ENCODE measurements around the gene POLR2M. TPM values are rescaled to one million over a fixed set of nuclear protein-coding genes. Genes with fewer than 3 reads are reported as not detected.

Gene POLR2M
- total and polyA plus RNA-seq, 2 donors (not counting 1 experiment from before 2014, with no cell fraction given): 17.0 to 67.4 TPM

DNA sequence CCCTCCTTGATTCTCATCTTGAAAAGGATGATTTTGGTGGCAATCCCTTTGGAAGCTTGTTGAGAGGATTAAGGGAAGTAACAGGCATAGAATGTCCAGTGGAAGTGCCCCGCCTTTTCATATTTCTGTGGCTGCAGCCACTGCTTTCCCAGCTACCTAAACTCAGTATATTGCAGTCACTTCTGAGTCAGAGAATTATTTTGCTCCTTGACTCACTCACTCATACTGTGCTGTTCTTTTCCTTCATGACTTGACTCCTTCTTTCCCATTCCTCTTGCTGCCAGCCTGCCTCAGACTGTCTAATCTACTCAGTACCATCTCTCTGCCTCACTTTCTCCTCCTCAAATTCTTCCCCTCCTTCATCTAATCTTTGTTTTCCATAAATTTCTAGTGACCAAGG, 26.5 kb upstream of the POLR2M start:
- no peaks in the 10 kb centered on the region for H4K20me1 ChIP-seq (ENCODE audit: control insufficient read depth, insufficient read depth, low read length, poor library complexity, severe bottlenecking)
- H3K9me3 ChIP-seq (ENCODE audit: control extremely low read depth in 1 of 3, control insufficient read depth in 2 of 3, insufficient read depth in 1 of 3, low read length in 2 of 3): no peaks in the 10 kb centered on the region
- ChIA-PET CTCF (no interaction called here), POLR2A (no interaction called here)
- Mint-ChIP-seq H3K27me3 (peaks cover 3% of the 10 kb centered on the region), H3K4me3 (no peak overlapping the region), H3K4me1 (no peaks in the 10 kb centered on the region), H3K27ac (no peak overlapping the region), H3K9me3 (ENCODE audit: insufficient read depth) (no peaks in the 10 kb centered on the region)
- no peaks in the 10 kb centered on the region for H3K36me3 ChIP-seq (replicated peaks in 1 of 2; ENCODE audit: control extremely low read depth in 1 of 2, control insufficient read depth in 1 of 2, extremely low read depth in 1 of 2, insufficient read depth in 2 of 2, low read length in 1 of 2)
- intact Hi-C loops (cut with micrococcal nuclease): no loop called here
- H3K4me3 ChIP-seq (ENCODE audit: control extremely low read depth in 1 of 5, extremely low read depth in 1 of 5, insufficient read depth in 1 of 5, low read depth in 2 of 5, low read length in 4 of 5): no peak overlapping the region
- TF ChIP-seq EZH2 (IDR thresholded peaks at IDR 0.05; ENCODE audit: borderline replicate concordance, insufficient read depth, low read depth, low read length, poor library complexity, severe bottlenecking): no peak
- WGBS (ENCODE audit: insufficient coverage): no CpG with 5 or more reads among the region's 1 CpG
- DNase-seq (no peak), ATAC-seq (ENCODE audit: low read depth) (no peak)
- H3K27me3 ChIP-seq (replicated peaks in 1 of 4; ENCODE audit: control extremely low read depth in 1 of 4, control insufficient read depth in 3 of 4, insufficient read depth in 4 of 4, low read length in 3 of 4): no peaks in the 10 kb centered on the region
- no peak overlapping the region for H2AFZ ChIP-seq (ENCODE audit: insufficient read depth, low read depth, low read length, poor library complexity, severe bottlenecking)
- H3K79me2 ChIP-seq (ENCODE audit: control insufficient read depth, insufficient read depth, low read length): no peaks in the 10 kb centered on the region
- H3K4me2 ChIP-seq (replicated peaks; ENCODE audit: low read depth, low read length, poor library complexity, severe bottlenecking): no peak overlapping the region
- H3K9ac ChIP-seq (ENCODE audit: low read length): no peak overlapping the region
- H3K27ac ChIP-seq (ENCODE audit: low read length in 2 of 2): no peak overlapping the region
- H3K4me1 ChIP-seq (ENCODE audit: control insufficient read depth in 2 of 2, insufficient read depth in 2 of 2, low read length in 2 of 2): no peaks in the 10 kb centered on the region

DNA sequence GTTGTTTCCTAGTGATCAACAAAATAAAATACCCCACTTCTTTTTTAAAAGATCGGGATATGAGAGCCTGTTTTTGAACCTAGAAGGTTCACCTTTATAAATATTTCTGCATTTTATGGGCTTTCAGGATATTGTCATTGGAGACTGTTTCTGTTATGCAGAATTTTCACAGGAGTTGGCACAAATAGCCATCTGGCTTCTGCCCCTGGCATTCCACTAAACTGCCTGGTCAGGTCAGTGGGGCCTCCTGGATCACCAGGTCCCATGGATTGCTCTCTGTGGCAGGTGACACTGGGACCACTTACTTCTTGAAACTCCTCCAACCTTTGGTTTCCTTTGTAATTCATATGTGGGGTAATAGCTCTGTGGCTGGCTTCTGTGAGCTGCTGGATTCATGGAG, 25.5 kb upstream of the POLR2M start:
- Histone ChIP-seq H3K27me3 (replicated peaks in 1 of 4; ENCODE audit: control extremely low read depth in 1 of 4, control insufficient read depth in 3 of 4, insufficient read depth in 4 of 4, low read length in 3 of 4) (no peaks in the 10 kb centered on the region), H3K4me1 (ENCODE audit: control insufficient read depth in 2 of 2, insufficient read depth in 2 of 2, low read length in 2 of 2) (no peaks in the 10 kb centered on the region), H2AFZ (ENCODE audit: insufficient read depth, low read depth, low read length, poor library complexity, severe bottlenecking) (no peak overlapping the region), H3K27ac (ENCODE audit: low read length in 2 of 2) (no peak overlapping the region), H3K4me2 (replicated peaks; ENCODE audit: low read depth, low read length, poor library complexity, severe bottlenecking) (no peak overlapping the region), H4K20me1 (ENCODE audit: control insufficient read depth, insufficient read depth, low read length, poor library complexity, severe bottlenecking) (no peaks in the 10 kb centered on the region), H3K9ac (ENCODE audit: low read length) (no peak overlapping the region), H3K79me2 (ENCODE audit: control insufficient read depth, insufficient read depth, low read length) (no peaks in the 10 kb centered on the region), H3K36me3 (replicated peaks in 1 of 2; ENCODE audit: control extremely low read depth in 1 of 2, control insufficient read depth in 1 of 2, extremely low read depth in 1 of 2, insufficient read depth in 2 of 2, low read length in 1 of 2) (no peaks in the 10 kb centered on the region), H3K4me3 (ENCODE audit: control extremely low read depth in 1 of 5, extremely low read depth in 1 of 5, insufficient read depth in 1 of 5, low read depth in 2 of 5, low read length in 4 of 5) (no peak overlapping the region), H3K9me3 (ENCODE audit: control extremely low read depth in 1 of 3, control insufficient read depth in 2 of 3, insufficient read depth in 1 of 3, low read length in 2 of 3) (no peaks in the 10 kb centered on the region)
- ATAC-seq (ENCODE audit: low read depth) (no peak), DNase-seq (no peak)
- WGBS (ENCODE audit: insufficient coverage): no CpG with 5 or more reads among the region's 1 CpG
- H3K27ac Mint-ChIP-seq: no peak overlapping the region
- CTCF ChIA-PET: interaction anchor here (1.4 kb wide), 1 partner anchor 52 kb away, joined by 3 read pairs; no protein-coding TSS in a partner anchor
- intact Hi-C loops (cut with micrococcal nuclease): no loop called here
- H3K9me3 Mint-ChIP-seq (ENCODE audit: insufficient read depth): no peaks in the 10 kb centered on the region
- POLR2A ChIA-PET: no interaction called here
- no peak for TF ChIP-seq EZH2 (IDR thresholded peaks at IDR 0.05; ENCODE audit: borderline replicate concordance, insufficient read depth, low read depth, low read length, poor library complexity, severe bottlenecking)
- TF ChIP-seq, protein P1, sequence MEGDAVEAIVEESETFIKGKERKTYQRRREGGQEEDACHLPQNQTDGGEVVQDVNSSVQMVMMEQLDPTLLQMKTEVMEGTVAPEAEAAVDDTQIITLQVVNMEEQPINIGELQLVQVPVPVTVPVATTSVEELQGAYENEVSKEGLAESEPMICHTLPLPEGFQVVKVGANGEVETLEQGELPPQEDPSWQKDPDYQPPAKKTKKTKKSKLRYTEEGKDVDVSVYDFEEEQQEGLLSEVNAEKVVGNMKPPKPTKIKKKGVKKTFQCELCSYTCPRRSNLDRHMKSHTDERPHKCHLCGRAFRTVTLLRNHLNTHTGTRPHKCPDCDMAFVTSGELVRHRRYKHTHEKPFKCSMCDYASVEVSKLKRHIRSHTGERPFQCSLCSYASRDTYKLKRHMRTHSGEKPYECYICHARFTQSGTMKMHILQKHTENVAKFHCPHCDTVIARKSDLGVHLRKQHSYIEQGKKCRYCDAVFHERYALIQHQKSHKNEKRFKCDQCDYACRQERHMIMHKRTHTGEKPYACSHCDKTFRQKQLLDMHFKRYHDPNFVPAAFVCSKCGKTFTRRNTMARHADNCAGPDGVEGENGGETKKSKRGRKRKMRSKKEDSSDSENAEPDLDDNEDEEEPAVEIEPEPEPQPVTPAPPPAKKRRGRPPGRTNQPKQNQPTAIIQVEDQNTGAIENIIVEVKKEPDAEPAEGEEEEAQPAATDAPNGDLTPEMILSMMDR (IDR thresholded peaks at IDR 0.05): no peak
- H3K27me3 Mint-ChIP-seq: peaks cover 3% of the 10 kb centered on the region
- no peaks in the 10 kb centered on the region for H3K4me1 Mint-ChIP-seq
- no peak overlapping the region for H3K4me3 Mint-ChIP-seq

All from B cell (primary cell).